ENCODE data around the gene MLIP.

- TF ChIP-seq, protein P1, sequence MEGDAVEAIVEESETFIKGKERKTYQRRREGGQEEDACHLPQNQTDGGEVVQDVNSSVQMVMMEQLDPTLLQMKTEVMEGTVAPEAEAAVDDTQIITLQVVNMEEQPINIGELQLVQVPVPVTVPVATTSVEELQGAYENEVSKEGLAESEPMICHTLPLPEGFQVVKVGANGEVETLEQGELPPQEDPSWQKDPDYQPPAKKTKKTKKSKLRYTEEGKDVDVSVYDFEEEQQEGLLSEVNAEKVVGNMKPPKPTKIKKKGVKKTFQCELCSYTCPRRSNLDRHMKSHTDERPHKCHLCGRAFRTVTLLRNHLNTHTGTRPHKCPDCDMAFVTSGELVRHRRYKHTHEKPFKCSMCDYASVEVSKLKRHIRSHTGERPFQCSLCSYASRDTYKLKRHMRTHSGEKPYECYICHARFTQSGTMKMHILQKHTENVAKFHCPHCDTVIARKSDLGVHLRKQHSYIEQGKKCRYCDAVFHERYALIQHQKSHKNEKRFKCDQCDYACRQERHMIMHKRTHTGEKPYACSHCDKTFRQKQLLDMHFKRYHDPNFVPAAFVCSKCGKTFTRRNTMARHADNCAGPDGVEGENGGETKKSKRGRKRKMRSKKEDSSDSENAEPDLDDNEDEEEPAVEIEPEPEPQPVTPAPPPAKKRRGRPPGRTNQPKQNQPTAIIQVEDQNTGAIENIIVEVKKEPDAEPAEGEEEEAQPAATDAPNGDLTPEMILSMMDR (IDR thresholded peaks at IDR 0.05) = no peak
- no peak for TF ChIP-seq ZFX (IDR thresholded peaks at IDR 0.05; ENCODE audit: borderline replicate concordance)
Measured at GRCh38 chr6:54183616-54184015, 72.4 kb downstream of the MLIP start.

Measured in 22Rv1 (cell line).